Fibroblast of mammary gland (primary cell): ENCODE results near the gene DTNBP1.
A peak's percentile ranks its signal among the peaks of the same experiment; 100 is the strongest.

Experiments
- DNase-seq: peaks from one replicate; pipeline ENCODE4 v3.0.0-alpha.2; 2010; ENCODE audit warnings: low read depth
- H3K4me3 ChIP-seq: 2 replicates; pipeline ENCODE4 v1.5.1; 2011; ENCODE audit warnings: low read depth, mild to moderate bottlenecking, low read length, moderate library complexity; ENCODE audit not compliant: control insufficient read depth
- TF ChIP-seq, protein P1 (sequence below): conservative IDR thresholded peaks from 2 replicates; pipeline ENCODE4 v1.5.1; 2011; ENCODE audit warnings: low read depth, low read length, inconsistent platforms; ENCODE audit not compliant: control insufficient read depth, insufficient read depth

The DTNBP1 gene

DNA sequence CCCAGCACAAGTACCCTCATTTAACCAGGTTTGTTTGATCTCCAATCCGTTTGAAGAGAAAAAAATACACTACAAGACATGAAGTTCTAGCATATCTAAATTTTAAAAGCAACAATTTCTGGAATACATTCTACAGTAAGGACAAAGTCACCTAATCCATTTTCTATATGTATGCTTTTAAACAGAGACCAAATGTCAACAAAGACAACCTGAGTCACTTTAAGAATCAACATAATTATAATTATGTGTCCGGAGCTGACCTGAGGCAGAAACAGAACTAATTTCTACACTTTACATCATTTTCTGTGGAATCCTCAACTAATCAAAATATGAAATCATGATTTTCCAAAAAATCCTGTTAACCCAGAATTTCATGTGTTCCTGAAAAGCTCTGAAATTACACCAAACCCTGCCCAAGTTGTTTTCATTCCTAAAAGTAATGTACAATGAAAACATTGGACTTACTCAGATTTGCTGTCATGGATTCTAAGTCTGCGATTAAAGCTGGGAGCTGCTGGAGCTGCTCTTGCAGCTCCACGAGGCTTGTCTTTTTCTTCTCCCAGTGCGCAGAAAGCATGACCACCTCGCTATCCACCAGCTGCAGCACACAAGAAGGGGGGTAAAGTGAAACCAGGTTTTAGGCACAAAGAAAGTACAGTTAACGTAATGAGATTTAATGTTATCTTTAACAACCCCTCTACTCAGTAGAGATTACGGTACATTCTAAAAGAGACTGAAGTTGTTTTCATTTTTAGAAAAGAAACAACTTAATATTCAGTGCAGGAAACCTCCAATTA is 35.8 kb downstream of the DTNBP1 start:
- TF ChIP-seq, protein P1, sequence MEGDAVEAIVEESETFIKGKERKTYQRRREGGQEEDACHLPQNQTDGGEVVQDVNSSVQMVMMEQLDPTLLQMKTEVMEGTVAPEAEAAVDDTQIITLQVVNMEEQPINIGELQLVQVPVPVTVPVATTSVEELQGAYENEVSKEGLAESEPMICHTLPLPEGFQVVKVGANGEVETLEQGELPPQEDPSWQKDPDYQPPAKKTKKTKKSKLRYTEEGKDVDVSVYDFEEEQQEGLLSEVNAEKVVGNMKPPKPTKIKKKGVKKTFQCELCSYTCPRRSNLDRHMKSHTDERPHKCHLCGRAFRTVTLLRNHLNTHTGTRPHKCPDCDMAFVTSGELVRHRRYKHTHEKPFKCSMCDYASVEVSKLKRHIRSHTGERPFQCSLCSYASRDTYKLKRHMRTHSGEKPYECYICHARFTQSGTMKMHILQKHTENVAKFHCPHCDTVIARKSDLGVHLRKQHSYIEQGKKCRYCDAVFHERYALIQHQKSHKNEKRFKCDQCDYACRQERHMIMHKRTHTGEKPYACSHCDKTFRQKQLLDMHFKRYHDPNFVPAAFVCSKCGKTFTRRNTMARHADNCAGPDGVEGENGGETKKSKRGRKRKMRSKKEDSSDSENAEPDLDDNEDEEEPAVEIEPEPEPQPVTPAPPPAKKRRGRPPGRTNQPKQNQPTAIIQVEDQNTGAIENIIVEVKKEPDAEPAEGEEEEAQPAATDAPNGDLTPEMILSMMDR, result no peak
- peak; percentile 39 for DNase-seq
- H3K4me3 ChIP-seq, result no peak overlapping the region

GRCh38 chr6:15626160-15626559 is 36.7 kb downstream of the DTNBP1 start:
- TF ChIP-seq, protein P1, result no peak
- no peak for DNase-seq
- no peak overlapping the region for H3K4me3 ChIP-seq

DNA sequence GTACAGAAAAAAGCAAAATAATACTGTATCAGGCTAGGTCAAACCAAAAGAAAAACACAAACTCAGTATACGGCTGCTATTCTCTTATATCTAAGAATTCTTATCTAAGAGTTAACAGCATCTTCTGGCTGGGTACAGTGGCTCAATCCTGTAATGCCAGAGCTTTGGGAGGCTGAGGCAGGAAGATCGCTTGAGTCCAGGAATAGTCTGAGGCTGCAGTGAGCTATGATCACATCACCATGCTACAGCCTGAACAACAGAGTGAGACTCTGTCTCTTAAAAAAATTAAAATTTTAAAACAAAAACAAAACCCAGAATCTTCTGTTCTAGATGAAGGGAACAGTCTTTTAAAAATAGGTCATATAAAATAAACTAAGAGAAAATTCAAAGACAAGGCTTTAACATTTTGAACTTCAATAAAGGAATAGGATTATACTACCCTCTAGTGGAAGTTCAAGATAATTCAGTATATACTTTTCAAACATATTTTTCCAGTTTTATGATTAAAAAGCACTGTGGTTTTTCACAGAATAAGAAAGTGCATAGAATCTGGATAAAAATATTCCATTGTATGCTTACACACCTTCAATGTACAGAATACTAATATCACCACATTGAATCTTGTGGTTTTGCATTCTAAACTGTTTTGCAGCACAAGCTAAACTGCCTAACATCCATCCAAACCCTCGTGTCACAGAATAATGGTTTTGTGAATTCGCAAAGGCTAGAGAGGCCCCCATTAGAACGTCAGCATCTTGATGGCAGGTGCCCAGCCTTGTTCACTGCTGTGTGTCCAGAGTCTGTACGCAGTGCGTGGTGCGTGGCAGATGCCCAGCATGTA is 39.3 kb downstream of the DTNBP1 start:
- H3K4me3 ChIP-seq, result no peak overlapping the region
- TF ChIP-seq, protein P1, result peak; percentile 51
- peak; percentile 47 for DNase-seq

DNA sequence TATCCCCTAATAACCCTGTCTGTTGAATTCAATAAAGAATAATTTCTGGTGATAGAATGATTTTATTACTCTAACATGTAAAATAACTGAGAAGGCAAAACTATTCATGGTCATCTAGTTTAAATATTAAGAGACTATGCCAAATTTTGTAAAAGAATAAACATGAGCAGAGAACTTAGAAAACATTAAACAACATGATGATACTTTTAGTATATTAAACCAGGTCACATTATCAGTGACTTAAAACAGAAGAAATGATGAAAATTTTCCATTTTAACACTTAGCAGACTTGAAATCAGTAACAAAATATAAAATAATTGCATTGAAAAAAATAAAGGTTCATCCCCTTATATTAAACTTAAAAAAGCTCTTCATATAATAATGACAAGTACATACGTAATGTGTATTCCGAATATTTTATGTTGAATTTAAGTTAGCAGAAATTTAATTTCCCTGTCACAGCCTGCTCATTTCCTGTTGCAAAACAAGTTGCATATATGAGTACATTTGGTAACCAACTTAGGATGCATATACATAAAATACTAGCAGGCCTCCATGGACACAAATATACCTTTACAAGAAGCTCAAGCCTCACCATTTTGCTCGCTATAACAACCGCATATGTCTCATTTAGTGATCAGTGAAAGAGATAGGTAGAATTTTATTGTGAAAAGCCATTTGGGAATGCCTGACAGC is 40.6 kb downstream of the DTNBP1 start:
- TF ChIP-seq, protein P1, result no peak
- DNase-seq, result peak; percentile 35

GRCh38 chr6:15621203-15622044 is 41.4 kb downstream of the DTNBP1 start:
- no peak overlapping the region for H3K4me3 ChIP-seq
- TF ChIP-seq, protein P1, result no peak
- DNase-seq, result peak; percentile 25

More for the DNA sequence above, 40.6 kb downstream of the DTNBP1 start:
- H3K4me3 ChIP-seq, result no peak overlapping the region

DNA sequence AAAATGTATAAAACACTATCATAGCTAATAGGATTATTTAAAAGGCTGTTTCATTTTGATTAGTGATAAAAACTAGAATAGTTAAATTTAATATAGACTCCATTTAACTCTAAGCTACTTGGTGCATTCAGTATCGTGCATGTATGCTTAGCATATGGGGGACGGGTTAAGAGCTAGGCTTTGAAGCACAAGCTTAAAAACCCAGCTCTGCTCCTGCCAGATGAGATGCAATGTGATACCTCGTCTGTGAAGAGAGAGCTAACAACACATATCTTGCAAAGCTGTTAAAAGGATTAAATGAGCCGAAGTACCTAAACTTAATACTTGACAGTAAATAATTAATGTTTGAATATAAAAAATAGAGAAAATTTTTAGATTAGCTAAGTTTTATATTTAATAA is 42.2 kb downstream of the DTNBP1 start:
- H3K4me3 ChIP-seq, result no peak overlapping the region
- TF ChIP-seq, protein P1, result no peak
- no peak for DNase-seq
